HepG2 (cell line): ENCODE data around the gene SIK3. TPM values are rescaled to one million over a fixed set of nuclear protein-coding genes. Genes with fewer than 3 reads are reported as not detected.
A peak's percentile ranks its signal among the peaks of the same experiment; 100 is the strongest.

Experiments used
- ADNP ChIP-seq: sonication (generic); formaldehyde crosslinking; IDR thresholded peaks from 2 replicates; pipeline ENCODE4 v1.4.0; 2020; ENCODE audit warnings: missing genetic modification reagents
- CAMTA2 ChIP-seq: sonication (generic); formaldehyde crosslinking; IDR thresholded peaks from 2 replicates; pipeline ENCODE4 v1.4.0; 2020; ENCODE audit warnings: mild to moderate bottlenecking, missing genetic modification reagents, borderline replicate concordance
- HES4 ChIP-seq: sonication (generic); formaldehyde crosslinking; IDR thresholded peaks from 2 replicates; pipeline ENCODE4 v1.9.0; 2021; ENCODE audit warnings: mild to moderate bottlenecking, missing genetic modification reagents, borderline replicate concordance
- ISL2 ChIP-seq: sonication (generic); formaldehyde crosslinking; IDR thresholded peaks from 2 replicates; pipeline ENCODE4 v1.5.0; 2020; ENCODE audit warnings: missing genetic modification reagents
- NONO ChIP-seq, 2 experiments: fragments of 450-650 bp in 1 of 2; sonication (generic) in 1 of 2; formaldehyde crosslinking in 1 of 2; IDR thresholded peaks in 1 of 2; conservative IDR thresholded peaks in 1 of 2; 2 replicates each; pipeline versions ENCODE4 v1.6.1 to v1.8.0; 2017 to 2022; ENCODE audit warnings: mild to moderate bottlenecking in 1 of 2, missing genetic modification reagents in 1 of 2, moderate library complexity in 1 of 2
- SOX13 ChIP-seq, 3 experiments: fragments of 450-650 bp in 1 of 3; sonication (generic) in 1 of 3; formaldehyde crosslinking in 1 of 3; IDR thresholded peaks in 2 of 3; conservative IDR thresholded peaks in 1 of 3; 2 replicates each; pipeline versions ENCODE4 v1.5.0 to v1.6.1; 2016 to 2020; ENCODE audit warnings: antibody characterized with exemption in 1 of 3, mild to moderate bottlenecking in 1 of 3, missing compliant biosample characterization in 1 of 3, missing genetic modification reagents in 1 of 3, moderate library complexity in 1 of 3
- SYNCRIP ChIP-seq: fragments of 200-400 bp; formaldehyde crosslinking; IDR thresholded peaks from 2 replicates; pipeline ENCODE4 v1.6.1; 2018; ENCODE audit warnings: mild to moderate bottlenecking, low read depth, low read length; ENCODE audit not compliant: insufficient read depth
- ZFX ChIP-seq: sonication (generic); formaldehyde crosslinking; IDR thresholded peaks from 2 replicates; pipeline ENCODE4 v1.4.0; 2020; ENCODE audit warnings: mild to moderate bottlenecking, low read depth, missing genetic modification reagents, moderate library complexity
- ZNF781 ChIP-seq: sonication (generic); formaldehyde crosslinking; IDR thresholded peaks from 2 replicates; pipeline ENCODE4 v1.5.1; 2020; ENCODE audit warnings: borderline replicate concordance, mild to moderate bottlenecking, missing genetic modification reagents; ENCODE audit errors: not compliant biosample characterization
- polyA plus RNA-seq, 8 experiments: library from polyadenylated mRNA; depleted of rRNA in 3 of 8; stranded (reverse) in 7 of 8; unstranded in 1 of 8; fragments of >200 nt; fragmentation: Illumina TruSeq in 4 of 8; extraction: Trizol in 4 of 8; gene quantifications; 2 replicates each; pipeline versions ENCODE4 v1.2.1 to v1.2.3, GENCODE V29; 2011 to 2016; ENCODE audit warnings: low read depth in 4 of 8, missing spikeins in 1 of 8, mixed read lengths in 1 of 8; ENCODE audit not compliant: insufficient read depth in 1 of 8
- total RNA-seq, 5 experiments: library from RNA; depleted of rRNA; stranded (reverse); fragments of >200 nt; fragmentation: Illumina TruSeq; extraction: Trizol; gene quantifications; 2 replicates each; pipeline ENCODE4 v1.2.3, GENCODE V29; 2016; ENCODE audit warnings: low read depth in 1 of 5
- TF ChIP-seq, protein P1 (sequence below): sonication (generic); formaldehyde crosslinking; IDR thresholded peaks from 2 replicates; pipeline ENCODE4 v1.4.0; 2020; ENCODE audit warnings: missing genetic modification reagents
- TF ChIP-seq, protein P2 (sequence below): sonication (generic); formaldehyde crosslinking; IDR thresholded peaks from 2 replicates; pipeline ENCODE4 v1.5.0; 2020; ENCODE audit warnings: missing genetic modification reagents
- TF ChIP-seq, protein P3 (sequence below): sonication (generic); formaldehyde crosslinking; IDR thresholded peaks from 2 replicates; pipeline ENCODE4 v1.4.0; 2020; ENCODE audit warnings: missing genetic modification reagents, mild to moderate bottlenecking, borderline replicate concordance
- TF ChIP-seq, protein P4 (sequence below): IDR thresholded peaks from 2 replicates; pipeline ENCODE4 v1.6.1; 2012; ENCODE audit warnings: low read length, improper control_type of control experiment
- TF ChIP-seq, protein P5 (sequence below): sonication (generic); formaldehyde crosslinking; IDR thresholded peaks from 2 replicates; pipeline ENCODE4 v1.9.0; 2021; ENCODE audit warnings: missing genetic modification reagents, mild to moderate bottlenecking, borderline replicate concordance
- TF ChIP-seq, protein P6 (sequence below): IDR thresholded peaks from 2 replicates; pipeline ENCODE4 v1.6.1; 2016

SIK3 gene
- total and polyA plus RNA-seq, 2 of the 13 experiments (the other 11 are each of a cell fraction or from before 2014, with no cell fraction given), result 5.7 to 9.8 TPM

DNA sequence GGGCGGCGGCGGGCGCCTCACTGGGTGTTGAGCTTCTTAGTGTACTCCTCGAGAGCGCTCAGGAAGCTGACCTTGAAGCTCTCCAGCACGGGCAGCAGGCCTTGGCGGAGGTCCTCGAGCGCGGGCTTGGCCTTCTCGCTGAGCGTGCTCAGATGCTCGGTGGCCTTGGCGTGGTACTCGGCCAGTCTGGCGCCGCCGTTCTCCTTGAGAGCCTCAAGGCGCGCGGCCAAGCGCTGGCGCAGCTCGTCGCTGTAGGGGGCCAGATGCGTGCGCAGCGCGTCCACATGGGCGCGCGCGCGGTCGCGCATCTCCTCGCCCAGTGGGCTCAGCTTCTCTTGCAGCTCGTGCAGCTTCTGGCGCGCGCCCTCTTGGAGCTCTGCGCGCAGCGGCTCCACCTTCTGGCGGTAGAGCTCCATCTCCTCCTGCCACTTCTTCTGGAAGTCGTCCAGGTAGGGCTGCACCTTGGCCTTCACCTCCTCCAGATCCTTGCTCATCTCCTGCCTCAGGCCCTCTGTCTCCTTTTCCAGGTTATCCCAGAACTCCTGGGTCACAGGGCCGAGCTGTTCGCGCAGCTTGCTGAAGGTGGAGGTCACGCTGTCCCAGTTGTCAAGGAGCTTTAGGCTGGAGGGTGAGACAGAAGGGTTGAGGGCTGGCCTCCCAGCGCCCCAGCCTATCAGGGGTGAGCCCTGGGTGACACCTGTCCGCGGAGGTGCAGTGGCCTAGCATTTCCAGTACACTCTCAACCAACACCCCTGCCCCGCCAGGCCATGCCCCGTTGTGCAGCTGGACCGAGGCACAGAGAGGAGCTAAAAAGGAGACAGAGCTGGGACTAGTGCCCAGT, 262.2 kb downstream of the SIK3 start (continued):
- TF ChIP-seq, protein P1, sequence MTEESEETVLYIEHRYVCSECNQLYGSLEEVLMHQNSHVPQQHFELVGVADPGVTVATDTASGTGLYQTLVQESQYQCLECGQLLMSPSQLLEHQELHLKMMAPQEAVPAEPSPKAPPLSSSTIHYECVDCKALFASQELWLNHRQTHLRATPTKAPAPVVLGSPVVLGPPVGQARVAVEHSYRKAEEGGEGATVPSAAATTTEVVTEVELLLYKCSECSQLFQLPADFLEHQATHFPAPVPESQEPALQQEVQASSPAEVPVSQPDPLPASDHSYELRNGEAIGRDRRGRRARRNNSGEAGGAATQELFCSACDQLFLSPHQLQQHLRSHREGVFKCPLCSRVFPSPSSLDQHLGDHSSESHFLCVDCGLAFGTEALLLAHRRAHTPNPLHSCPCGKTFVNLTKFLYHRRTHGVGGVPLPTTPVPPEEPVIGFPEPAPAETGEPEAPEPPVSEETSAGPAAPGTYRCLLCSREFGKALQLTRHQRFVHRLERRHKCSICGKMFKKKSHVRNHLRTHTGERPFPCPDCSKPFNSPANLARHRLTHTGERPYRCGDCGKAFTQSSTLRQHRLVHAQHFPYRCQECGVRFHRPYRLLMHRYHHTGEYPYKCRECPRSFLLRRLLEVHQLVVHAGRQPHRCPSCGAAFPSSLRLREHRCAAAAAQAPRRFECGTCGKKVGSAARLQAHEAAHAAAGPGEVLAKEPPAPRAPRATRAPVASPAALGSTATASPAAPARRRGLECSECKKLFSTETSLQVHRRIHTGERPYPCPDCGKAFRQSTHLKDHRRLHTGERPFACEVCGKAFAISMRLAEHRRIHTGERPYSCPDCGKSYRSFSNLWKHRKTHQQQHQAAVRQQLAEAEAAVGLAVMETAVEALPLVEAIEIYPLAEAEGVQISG (CRISPR knock-in tag), result no peak; the same call in 1 of the 2 replicates
- TF ChIP-seq NONO (IDR thresholded peaks at IDR 0.05) (no peak), NONO (CRISPR knock-in tag; conservative IDR thresholded peaks at IDR 0.05) (peak; percentile 73; the same call in 1 of the 2 replicates), SYNCRIP (no peak), CAMTA2 (CRISPR knock-in tag) (0 out of 2 replicates have a peak, but pooled peaks have one; percentile 12), SOX13 (IDR thresholded peaks at IDR 0.05) (peak; percentile 15; the same call in 1 of the 2 replicates), SOX13 (CRISPR knock-in tag; conservative IDR thresholded peaks at IDR 0.05 in 1 of 2, IDR thresholded peaks at IDR 0.05 in 1 of 2) (peak in 1 of 2 experiments; percentile 28; a peak in 1 of 4 replicates), ISL2 (0 out of 2 replicates have a peak, but pooled peaks have one; percentile 15), ZFX (CRISPR knock-in tag) (no peak), ADNP (CRISPR knock-in tag) (no peak), HES4 (peak; percentile 55; the same call in 1 of the 2 replicates), ZNF781 (CRISPR knock-in tag) (peak; percentile 35)
- TF ChIP-seq, protein P2, sequence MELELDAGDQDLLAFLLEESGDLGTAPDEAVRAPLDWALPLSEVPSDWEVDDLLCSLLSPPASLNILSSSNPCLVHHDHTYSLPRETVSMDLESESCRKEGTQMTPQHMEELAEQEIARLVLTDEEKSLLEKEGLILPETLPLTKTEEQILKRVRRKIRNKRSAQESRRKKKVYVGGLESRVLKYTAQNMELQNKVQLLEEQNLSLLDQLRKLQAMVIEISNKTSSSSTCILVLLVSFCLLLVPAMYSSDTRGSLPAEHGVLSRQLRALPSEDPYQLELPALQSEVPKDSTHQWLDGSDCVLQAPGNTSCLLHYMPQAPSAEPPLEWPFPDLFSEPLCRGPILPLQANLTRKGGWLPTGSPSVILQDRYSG (CRISPR knock-in tag), result no peak
- TF ChIP-seq, protein P3, sequence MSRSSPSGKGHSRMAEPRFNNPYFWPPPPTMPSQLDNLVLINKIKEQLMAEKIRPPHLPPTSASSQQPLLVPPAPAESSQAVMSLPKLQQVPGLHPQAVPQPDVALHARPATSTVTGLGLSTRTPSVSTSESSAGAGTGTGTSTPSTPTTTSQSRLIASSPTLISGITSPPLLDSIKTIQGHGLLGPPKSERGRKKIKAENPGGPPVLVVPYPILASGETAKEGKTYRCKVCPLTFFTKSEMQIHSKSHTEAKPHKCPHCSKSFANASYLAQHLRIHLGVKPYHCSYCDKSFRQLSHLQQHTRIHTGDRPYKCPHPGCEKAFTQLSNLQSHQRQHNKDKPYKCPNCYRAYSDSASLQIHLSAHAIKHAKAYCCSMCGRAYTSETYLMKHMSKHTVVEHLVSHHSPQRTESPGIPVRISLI (CRISPR knock-in tag), result no peak
- TF ChIP-seq, protein P4, sequence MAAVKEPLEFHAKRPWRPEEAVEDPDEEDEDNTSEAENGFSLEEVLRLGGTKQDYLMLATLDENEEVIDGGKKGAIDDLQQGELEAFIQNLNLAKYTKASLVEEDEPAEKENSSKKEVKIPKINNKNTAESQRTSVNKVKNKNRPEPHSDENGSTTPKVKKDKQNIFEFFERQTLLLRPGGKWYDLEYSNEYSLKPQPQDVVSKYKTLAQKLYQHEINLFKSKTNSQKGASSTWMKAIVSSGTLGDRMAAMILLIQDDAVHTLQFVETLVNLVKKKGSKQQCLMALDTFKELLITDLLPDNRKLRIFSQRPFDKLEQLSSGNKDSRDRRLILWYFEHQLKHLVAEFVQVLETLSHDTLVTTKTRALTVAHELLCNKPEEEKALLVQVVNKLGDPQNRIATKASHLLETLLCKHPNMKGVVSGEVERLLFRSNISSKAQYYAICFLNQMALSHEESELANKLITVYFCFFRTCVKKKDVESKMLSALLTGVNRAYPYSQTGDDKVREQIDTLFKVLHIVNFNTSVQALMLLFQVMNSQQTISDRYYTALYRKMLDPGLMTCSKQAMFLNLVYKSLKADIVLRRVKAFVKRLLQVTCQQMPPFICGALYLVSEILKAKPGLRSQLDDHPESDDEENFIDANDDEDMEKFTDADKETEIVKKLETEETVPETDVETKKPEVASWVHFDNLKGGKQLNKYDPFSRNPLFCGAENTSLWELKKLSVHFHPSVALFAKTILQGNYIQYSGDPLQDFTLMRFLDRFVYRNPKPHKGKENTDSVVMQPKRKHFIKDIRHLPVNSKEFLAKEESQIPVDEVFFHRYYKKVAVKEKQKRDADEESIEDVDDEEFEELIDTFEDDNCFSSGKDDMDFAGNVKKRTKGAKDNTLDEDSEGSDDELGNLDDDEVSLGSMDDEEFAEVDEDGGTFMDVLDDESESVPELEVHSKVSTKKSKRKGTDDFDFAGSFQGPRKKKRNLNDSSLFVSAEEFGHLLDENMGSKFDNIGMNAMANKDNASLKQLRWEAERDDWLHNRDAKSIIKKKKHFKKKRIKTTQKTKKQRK, result no peak
- TF ChIP-seq, protein P5, sequence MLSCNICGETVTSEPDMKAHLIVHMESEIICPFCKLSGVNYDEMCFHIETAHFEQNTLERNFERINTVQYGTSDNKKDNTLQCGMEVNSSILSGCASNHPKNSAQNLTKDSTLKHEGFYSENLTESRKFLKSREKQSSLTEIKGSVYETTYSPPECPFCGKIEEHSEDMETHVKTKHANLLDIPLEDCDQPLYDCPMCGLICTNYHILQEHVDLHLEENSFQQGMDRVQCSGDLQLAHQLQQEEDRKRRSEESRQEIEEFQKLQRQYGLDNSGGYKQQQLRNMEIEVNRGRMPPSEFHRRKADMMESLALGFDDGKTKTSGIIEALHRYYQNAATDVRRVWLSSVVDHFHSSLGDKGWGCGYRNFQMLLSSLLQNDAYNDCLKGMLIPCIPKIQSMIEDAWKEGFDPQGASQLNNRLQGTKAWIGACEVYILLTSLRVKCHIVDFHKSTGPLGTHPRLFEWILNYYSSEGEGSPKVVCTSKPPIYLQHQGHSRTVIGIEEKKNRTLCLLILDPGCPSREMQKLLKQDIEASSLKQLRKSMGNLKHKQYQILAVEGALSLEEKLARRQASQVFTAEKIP, result no peak
- TF ChIP-seq, protein P6, sequence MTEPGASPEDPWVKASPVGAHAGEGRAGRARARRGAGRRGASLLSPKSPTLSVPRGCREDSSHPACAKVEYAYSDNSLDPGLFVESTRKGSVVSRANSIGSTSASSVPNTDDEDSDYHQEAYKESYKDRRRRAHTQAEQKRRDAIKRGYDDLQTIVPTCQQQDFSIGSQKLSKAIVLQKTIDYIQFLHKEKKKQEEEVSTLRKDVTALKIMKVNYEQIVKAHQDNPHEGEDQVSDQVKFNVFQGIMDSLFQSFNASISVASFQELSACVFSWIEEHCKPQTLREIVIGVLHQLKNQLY (CRISPR knock-in tag), result no peak
